Activated T-helper 17 cell treated with anti-CD3 and anti-CD28 coated beads, Interleukin-2, amount 50 U/mL, for 72 hours (primary cell): ENCODE data around the gene BCL11A. TPM values are rescaled to one million over a fixed set of nuclear protein-coding genes. Genes with fewer than 3 reads are reported as not detected.

Experiments used
- ATAC-seq: fragments of 150-1000 bp; cut with Tn5 transposase; replicated peaks from 2 replicates; pipeline ENCODE4 v1.10.0; 2021; ENCODE audit warnings: mild to moderate bottlenecking, moderate library complexity
- H3K27ac Mint-ChIP-seq: one replicate; pipeline ENCODE4 v1.8.0; 2022; ENCODE audit warnings: mixed read lengths
- H3K27me3 Mint-ChIP-seq: one replicate; pipeline ENCODE4 v1.8.0; 2022; ENCODE audit warnings: mixed read lengths
- H3K36me3 Mint-ChIP-seq: one replicate; pipeline ENCODE4 v1.8.0; 2022; ENCODE audit warnings: low read depth, mild to moderate bottlenecking, mixed read lengths
- H3K4me1 Mint-ChIP-seq: one replicate; pipeline ENCODE4 v1.8.0; 2022; ENCODE audit warnings: mixed read lengths
- H3K4me3 Mint-ChIP-seq: one replicate; pipeline ENCODE4 v1.8.0; 2022; ENCODE audit warnings: mild to moderate bottlenecking, mixed read lengths
- H3K9me3 Mint-ChIP-seq: one replicate; pipeline ENCODE4 v1.8.0; 2022; ENCODE audit warnings: mixed read lengths
- total RNA-seq, 2 donors: library from RNA; stranded (reverse); gene quantifications; one replicate each; pipeline ENCODE4 v1.2.3, GENCODE V29; 2022

BCL11A gene
- total RNA-seq, 2 donors from 2014 or later: 0.90 TPM; not detected in 1

GRCh38 chr2:60504049-60504448 lies 49.4 kb downstream of the BCL11A start:
- peaks cover 32% of the 10 kb centered on the region for H3K27me3 Mint-ChIP-seq
- H3K36me3 Mint-ChIP-seq: no peaks in the 10 kb centered on the region
- no peak for ATAC-seq
- no peak overlapping the region for H3K27ac Mint-ChIP-seq
- no peaks in the 10 kb centered on the region for H3K4me1 Mint-ChIP-seq
- no peaks in the 10 kb centered on the region for H3K9me3 Mint-ChIP-seq
- H3K4me3 Mint-ChIP-seq: no peak overlapping the region

DNA sequence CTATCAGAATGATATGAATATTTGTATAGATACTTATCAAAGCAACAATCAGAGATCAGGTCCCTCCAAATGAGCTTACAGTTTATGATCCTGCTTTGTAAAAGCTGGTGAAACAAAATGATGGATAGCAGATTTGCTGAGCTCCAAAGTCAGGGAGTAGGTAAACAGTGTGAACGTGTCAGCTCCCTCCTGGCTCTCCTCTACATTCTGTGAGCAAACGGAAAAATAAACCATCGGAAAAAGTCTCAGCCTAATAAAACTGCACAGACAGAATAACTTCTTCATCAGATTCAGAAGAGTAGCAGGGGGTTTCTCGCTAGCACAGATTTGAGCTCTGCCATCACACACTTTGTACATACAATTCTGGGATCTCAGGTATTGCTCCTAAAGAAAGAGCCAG lies 51.3 kb downstream of the BCL11A start:
- ATAC-seq: no peak
- Mint-ChIP-seq H3K9me3 (no peaks in the 10 kb centered on the region), H3K27ac (no peak overlapping the region), H3K27me3 (peaks cover 27% of the 10 kb centered on the region), H3K4me1 (no peaks in the 10 kb centered on the region), H3K4me3 (no peak overlapping the region), H3K36me3 (no peaks in the 10 kb centered on the region)

DNA sequence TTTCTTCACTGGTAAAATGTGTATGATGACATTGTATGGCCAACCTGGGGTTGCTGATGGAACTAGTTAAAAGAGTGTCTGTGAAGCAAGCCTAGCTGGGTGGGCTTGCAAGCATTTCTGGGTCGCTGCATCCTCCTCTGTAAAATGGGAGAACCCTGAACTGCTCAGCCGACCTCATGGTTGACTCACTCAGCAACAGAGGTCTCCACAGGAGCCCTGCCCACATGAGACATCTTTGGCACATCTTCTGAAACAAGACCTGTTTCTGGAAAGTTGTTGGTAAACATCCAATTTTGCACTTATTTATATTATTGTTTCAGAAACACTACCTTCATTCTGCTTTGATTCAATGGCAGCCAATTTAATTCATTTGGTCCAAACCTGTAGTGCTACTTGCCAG lies 52.6 kb downstream of the BCL11A start:
- Mint-ChIP-seq H3K4me1 (no peaks in the 10 kb centered on the region), H3K36me3 (no peaks in the 10 kb centered on the region), H3K27ac (no peak overlapping the region), H3K4me3 (no peak overlapping the region), H3K9me3 (no peaks in the 10 kb centered on the region), H3K27me3 (peaks cover 22% of the 10 kb centered on the region)
- no peak for ATAC-seq

DNA sequence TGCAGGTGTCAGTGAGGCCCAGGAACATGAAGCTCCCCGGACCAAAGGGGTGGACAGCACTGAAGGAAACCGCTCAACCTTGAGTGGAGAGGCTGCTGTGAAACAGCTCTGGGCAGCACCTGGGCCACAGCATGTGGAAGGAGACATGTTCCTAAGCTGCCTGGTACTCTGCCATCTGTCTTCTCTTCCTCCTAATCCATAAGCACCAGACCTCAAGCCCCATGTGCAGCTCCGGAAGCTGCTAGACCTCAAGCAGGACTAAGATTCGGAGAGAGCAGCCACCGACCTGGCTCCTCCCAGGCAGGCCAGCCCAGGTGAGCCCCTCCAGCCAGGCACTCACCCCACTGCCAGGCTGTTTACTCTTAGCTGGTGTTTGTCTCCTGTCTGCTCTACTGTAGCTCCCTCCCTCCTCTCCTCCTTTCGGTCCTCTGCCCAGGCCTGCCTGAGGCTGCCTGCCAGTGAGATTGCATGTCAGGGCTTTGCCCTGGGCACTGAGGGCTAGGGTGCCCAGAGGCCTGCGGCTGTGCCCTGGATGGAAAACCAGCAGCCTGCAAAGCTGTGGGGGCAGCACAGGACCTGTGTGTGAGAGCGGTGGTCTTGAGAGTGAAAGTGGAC lies 53.7 kb downstream of the BCL11A start:
- Mint-ChIP-seq H3K36me3 (no peaks in the 10 kb centered on the region), H3K27ac (no peak overlapping the region), H3K4me1 (no peaks in the 10 kb centered on the region), H3K27me3 (peaks cover 14% of the 10 kb centered on the region), H3K9me3 (no peaks in the 10 kb centered on the region), H3K4me3 (no peak overlapping the region)
- no peak for ATAC-seq

DNA sequence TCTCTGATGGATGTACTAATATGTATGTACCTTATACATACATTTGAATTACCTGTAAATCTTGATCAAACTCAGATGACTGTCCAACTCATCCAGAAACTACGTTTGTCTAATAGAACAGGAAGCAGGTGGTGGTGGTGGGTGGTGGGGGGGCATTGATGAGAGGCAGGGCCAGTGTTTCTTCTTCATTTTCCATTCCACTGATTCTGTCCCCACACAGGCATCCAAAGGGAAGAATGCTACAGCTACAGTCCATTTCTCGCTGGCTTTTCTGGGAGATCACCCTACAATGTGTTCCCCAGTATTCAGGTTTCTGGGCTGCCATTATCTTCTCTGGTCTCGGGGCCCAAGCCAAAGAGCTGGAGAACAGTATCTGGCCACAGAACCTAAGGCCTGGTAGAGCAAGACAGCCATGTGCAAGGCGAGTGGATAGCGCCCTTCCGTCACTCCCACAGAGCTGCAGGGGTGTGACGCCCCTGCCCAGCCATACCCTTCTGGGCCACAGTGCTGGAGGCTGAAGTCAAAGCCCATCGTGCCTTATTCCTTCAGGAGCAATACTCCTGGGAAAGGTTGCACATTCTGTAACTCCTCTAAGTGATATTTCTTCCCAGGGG lies 54.5 kb downstream of the BCL11A start:
- Mint-ChIP-seq H3K27ac (no peak overlapping the region), H3K36me3 (no peaks in the 10 kb centered on the region), H3K4me1 (no peaks in the 10 kb centered on the region), H3K9me3 (no peaks in the 10 kb centered on the region), H3K4me3 (no peak overlapping the region), H3K27me3 (peaks cover 7% of the 10 kb centered on the region)
- ATAC-seq: no peak

- Mint-ChIP-seq H3K4me1 (no peaks in the 10 kb centered on the region), H3K27me3 (peaks cover 11% of the 10 kb centered on the region), H3K4me3 (no peak overlapping the region), H3K9me3 (no peaks in the 10 kb centered on the region), H3K27ac (no peak overlapping the region), H3K36me3 (no peaks in the 10 kb centered on the region)
- ATAC-seq: no peak
These were observed 55.2 kb downstream of the BCL11A start for GRCh38 chr2:60498127-60498815.

GRCh38 chr2:60497500-60497899 lies 56.0 kb downstream of the BCL11A start:
- no peaks in the 10 kb centered on the region for H3K36me3 Mint-ChIP-seq
- H3K9me3 Mint-ChIP-seq: no peaks in the 10 kb centered on the region
- H3K4me1 Mint-ChIP-seq: no peaks in the 10 kb centered on the region
- ATAC-seq: no peak
- H3K27ac Mint-ChIP-seq: no peak overlapping the region
- H3K27me3 Mint-ChIP-seq: peaks cover 12% of the 10 kb centered on the region
- H3K4me3 Mint-ChIP-seq: no peak overlapping the region

DNA sequence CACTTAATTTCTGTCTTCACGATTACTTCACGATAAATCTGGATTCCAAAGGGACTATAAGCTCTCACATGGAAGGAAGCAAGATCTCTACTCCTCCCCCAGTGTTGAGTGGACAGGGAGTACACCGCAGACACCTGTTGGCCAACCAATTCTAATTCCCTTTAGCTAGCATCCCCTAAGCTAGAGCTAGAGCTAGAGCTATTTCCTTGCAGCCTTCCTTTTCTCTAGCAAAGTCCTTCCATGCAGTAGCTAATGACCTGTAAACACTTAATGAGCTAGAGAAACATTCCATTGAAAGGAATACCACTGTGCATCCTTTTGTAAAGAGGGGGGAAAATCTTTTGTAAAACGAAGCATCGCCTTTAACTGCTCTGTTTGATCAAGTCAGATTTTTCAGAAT lies 56.5 kb downstream of the BCL11A start:
- H3K4me3 Mint-ChIP-seq: no peak overlapping the region
- no peak for ATAC-seq

DNA sequence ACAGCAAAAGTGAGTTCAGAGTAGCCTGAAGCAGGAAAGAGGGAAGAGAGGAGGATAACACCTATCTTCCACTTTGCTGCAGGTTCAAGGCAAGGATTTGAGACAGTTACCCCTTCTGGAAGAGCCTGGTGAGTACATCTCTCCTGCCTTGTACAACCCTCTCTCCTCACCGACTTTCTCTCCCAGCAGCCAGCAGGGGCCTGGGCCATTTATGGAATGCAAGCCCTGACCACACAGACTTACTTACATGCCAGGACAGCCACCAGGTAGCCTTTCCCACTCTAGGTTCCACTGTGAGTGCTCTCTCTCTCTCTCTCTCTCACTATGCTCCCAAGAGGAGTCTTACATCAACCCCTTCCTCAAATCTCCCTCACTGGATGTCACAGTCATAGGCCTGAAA lies 57.0 kb downstream of the BCL11A start:
- Mint-ChIP-seq H3K27me3 (peaks cover 18% of the 10 kb centered on the region), H3K4me3 (no peak overlapping the region), H3K9me3 (no peaks in the 10 kb centered on the region), H3K36me3 (no peaks in the 10 kb centered on the region), H3K4me1 (no peaks in the 10 kb centered on the region), H3K27ac (no peak overlapping the region)
- no peak for ATAC-seq

More for the DNA sequence above, 56.5 kb downstream of the BCL11A start:
- Mint-ChIP-seq H3K9me3 (no peaks in the 10 kb centered on the region), H3K4me1 (no peaks in the 10 kb centered on the region), H3K36me3 (no peaks in the 10 kb centered on the region), H3K27me3 (peaks cover 15% of the 10 kb centered on the region), H3K27ac (no peak overlapping the region)

GRCh38 chr2:60495041-60495625 lies 58.3 kb downstream of the BCL11A start:
- peaks cover 17% of the 10 kb centered on the region for H3K27me3 Mint-ChIP-seq
- no peak overlapping the region for H3K4me3 Mint-ChIP-seq
- no peak for ATAC-seq
- no peaks in the 10 kb centered on the region for H3K36me3 Mint-ChIP-seq
- no peaks in the 10 kb centered on the region for H3K4me1 Mint-ChIP-seq
- no peak overlapping the region for H3K27ac Mint-ChIP-seq
- no peaks in the 10 kb centered on the region for H3K9me3 Mint-ChIP-seq

DNA sequence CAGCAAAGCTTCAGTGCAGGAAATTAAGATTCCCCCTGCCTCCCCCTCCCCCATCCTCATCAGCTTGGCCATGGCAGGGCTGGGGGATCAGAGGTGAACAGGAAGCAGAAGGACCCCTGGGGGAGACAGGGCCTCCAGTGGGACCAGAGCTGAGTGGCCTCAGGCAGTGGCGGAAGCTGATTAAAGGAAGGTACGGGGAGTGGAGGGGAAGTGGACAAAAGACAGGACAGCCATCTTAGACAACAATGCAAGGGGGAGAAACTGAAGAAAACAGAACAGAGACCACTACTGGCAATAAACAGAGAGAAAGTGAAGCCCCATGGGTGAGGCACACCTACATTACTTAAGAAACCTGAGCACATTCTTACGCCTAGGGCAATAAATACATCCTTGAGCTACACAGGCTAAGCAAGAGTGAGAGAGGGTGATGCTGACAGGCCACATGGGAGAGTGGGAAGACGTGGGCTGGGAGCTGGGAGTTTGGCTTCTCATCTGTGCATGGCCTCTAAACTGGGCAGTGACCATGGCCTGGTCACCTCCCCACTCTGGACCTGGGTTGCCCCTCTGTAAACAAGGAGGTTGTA lies 59.6 kb downstream of the BCL11A start:
- Mint-ChIP-seq H3K27ac (no peak overlapping the region), H3K9me3 (no peaks in the 10 kb centered on the region), H3K27me3 (peaks cover 17% of the 10 kb centered on the region), H3K4me3 (no peak overlapping the region), H3K36me3 (no peaks in the 10 kb centered on the region), H3K4me1 (no peaks in the 10 kb centered on the region)
- ATAC-seq: no peak

- no peaks in the 10 kb centered on the region for H3K4me1 Mint-ChIP-seq
- no peaks in the 10 kb centered on the region for H3K9me3 Mint-ChIP-seq
These were observed 60.9 kb downstream of the BCL11A start for GRCh38 chr2:60492548-60492947.

GRCh38 chr2:60490848-60491247 lies 62.6 kb downstream of the BCL11A start:
- Mint-ChIP-seq H3K27me3 (peaks cover 19% of the 10 kb centered on the region), H3K36me3 (no peaks in the 10 kb centered on the region), H3K9me3 (no peaks in the 10 kb centered on the region), H3K27ac (no peak overlapping the region), H3K4me1 (no peaks in the 10 kb centered on the region), H3K4me3 (no peak overlapping the region)
- no peak for ATAC-seq

More at GRCh38 chr2:60492548-60492947, 60.9 kb downstream of the BCL11A start:
- H3K27ac Mint-ChIP-seq: no peak overlapping the region
- peaks cover 17% of the 10 kb centered on the region for H3K27me3 Mint-ChIP-seq
- no peak for ATAC-seq
- no peaks in the 10 kb centered on the region for H3K36me3 Mint-ChIP-seq
- H3K4me3 Mint-ChIP-seq: no peak overlapping the region

GRCh38 chr2:60490441-60490840 lies 63.0 kb downstream of the BCL11A start:
- Mint-ChIP-seq H3K4me3 (no peak overlapping the region), H3K36me3 (no peaks in the 10 kb centered on the region), H3K9me3 (no peaks in the 10 kb centered on the region), H3K27ac (no peak overlapping the region), H3K4me1 (no peaks in the 10 kb centered on the region), H3K27me3 (peaks cover 21% of the 10 kb centered on the region)
- no peak for ATAC-seq
